GM15510 (cell line): ENCODE results near the gene TMC3.

Experiments
- POLR2A ChIP-seq: IDR thresholded peaks from 3 replicates; pipeline ENCODE4 v1.6.1; 2011; ENCODE audit warnings: borderline replicate concordance; ENCODE audit not compliant: insufficient read length; ENCODE audit errors: extremely low read depth

TMC3 gene

GRCh38 chr15:81338170-81339007 lies 35.6 kb downstream of the TMC3 start:
- TF ChIP-seq POLR2A: no peak

- no peak for TF ChIP-seq POLR2A
Observed at GRCh38 chr15:81337713-81338157, 36.3 kb downstream of the TMC3 start.

GRCh38 chr15:81337241-81337640 lies 36.8 kb downstream of the TMC3 start:
- no peak for TF ChIP-seq POLR2A

GRCh38 chr15:81336568-81336967 lies 37.4 kb downstream of the TMC3 start:
- no peak for TF ChIP-seq POLR2A

- no peak for TF ChIP-seq POLR2A
Observed at GRCh38 chr15:81335631-81336030, 38.4 kb downstream of the TMC3 start.

GRCh38 chr15:81334768-81335435 lies 39.1 kb downstream of the TMC3 start:
- no peak for TF ChIP-seq POLR2A

GRCh38 chr15:81333363-81333762 lies 40.6 kb downstream of the TMC3 start:
- no peak for TF ChIP-seq POLR2A

- no peak for TF ChIP-seq POLR2A
Observed at GRCh38 chr15:81332326-81332725, 41.7 kb downstream of the TMC3 start.

GRCh38 chr15:81331600-81331999 lies 42.4 kb downstream of the TMC3 start:
- no peak for TF ChIP-seq POLR2A

GRCh38 chr15:81330366-81331090 lies 43.5 kb downstream of the TMC3 start:
- TF ChIP-seq POLR2A: no peak

- no peak for TF ChIP-seq POLR2A
Observed at GRCh38 chr15:81329446-81329845, 44.6 kb downstream of the TMC3 start.

- no peak for TF ChIP-seq POLR2A
Observed at GRCh38 chr15:81327516-81327915, 46.5 kb downstream of the TMC3 start.

GRCh38 chr15:81326466-81327212 lies 47.4 kb downstream of the TMC3 start:
- no peak for TF ChIP-seq POLR2A
